Peyer's patch (tissue), 4 donors: Measurements from ENCODE around the gene MACROD2.

Experiments used
- POLR2A ChIP-seq, 2 donors: fragments of 450-650 bp; IDR thresholded peaks; one replicate each; pipeline ENCODE4 v1.5.1; 2017; ENCODE audit warnings: antibody characterized with exemption in 2 of 2, mild to moderate bottlenecking in 2 of 2, moderate library complexity in 2 of 2
- TF ChIP-seq, protein P1 (sequence below), 6 experiments: fragments of 450-650 bp in 4 of 6; fragments of 200-600 bp in 2 of 6; sonication (generic) in 1 of 6; IDR thresholded peaks; one replicate each; pipeline ENCODE4 v1.5.1; 2017 to 2019; ENCODE audit warnings: antibody characterized with exemption in 6 of 6, mild to moderate bottlenecking in 3 of 6, moderate library complexity in 1 of 6

GRCh38 chr20:14582855-14583254, 587.5 kb downstream of the MACROD2 start:
- TF ChIP-seq, protein P1, sequence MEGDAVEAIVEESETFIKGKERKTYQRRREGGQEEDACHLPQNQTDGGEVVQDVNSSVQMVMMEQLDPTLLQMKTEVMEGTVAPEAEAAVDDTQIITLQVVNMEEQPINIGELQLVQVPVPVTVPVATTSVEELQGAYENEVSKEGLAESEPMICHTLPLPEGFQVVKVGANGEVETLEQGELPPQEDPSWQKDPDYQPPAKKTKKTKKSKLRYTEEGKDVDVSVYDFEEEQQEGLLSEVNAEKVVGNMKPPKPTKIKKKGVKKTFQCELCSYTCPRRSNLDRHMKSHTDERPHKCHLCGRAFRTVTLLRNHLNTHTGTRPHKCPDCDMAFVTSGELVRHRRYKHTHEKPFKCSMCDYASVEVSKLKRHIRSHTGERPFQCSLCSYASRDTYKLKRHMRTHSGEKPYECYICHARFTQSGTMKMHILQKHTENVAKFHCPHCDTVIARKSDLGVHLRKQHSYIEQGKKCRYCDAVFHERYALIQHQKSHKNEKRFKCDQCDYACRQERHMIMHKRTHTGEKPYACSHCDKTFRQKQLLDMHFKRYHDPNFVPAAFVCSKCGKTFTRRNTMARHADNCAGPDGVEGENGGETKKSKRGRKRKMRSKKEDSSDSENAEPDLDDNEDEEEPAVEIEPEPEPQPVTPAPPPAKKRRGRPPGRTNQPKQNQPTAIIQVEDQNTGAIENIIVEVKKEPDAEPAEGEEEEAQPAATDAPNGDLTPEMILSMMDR (IDR thresholded peaks at IDR 0.05), result no peak
- no peak for TF ChIP-seq POLR2A (IDR thresholded peaks at IDR 0.05)
